ENCODE results near the gene UBN2.

GRCh38 chr7:139300390-139300789 is 69.4 kb downstream of the UBN2 start:
- TF ChIP-seq, protein P1, sequence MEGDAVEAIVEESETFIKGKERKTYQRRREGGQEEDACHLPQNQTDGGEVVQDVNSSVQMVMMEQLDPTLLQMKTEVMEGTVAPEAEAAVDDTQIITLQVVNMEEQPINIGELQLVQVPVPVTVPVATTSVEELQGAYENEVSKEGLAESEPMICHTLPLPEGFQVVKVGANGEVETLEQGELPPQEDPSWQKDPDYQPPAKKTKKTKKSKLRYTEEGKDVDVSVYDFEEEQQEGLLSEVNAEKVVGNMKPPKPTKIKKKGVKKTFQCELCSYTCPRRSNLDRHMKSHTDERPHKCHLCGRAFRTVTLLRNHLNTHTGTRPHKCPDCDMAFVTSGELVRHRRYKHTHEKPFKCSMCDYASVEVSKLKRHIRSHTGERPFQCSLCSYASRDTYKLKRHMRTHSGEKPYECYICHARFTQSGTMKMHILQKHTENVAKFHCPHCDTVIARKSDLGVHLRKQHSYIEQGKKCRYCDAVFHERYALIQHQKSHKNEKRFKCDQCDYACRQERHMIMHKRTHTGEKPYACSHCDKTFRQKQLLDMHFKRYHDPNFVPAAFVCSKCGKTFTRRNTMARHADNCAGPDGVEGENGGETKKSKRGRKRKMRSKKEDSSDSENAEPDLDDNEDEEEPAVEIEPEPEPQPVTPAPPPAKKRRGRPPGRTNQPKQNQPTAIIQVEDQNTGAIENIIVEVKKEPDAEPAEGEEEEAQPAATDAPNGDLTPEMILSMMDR (IDR thresholded peaks at IDR 0.05; ENCODE audit: low read length), result no peak
- TF ChIP-seq EZH2 (IDR thresholded peaks at IDR 0.05; ENCODE audit: borderline replicate concordance, low read length), result no peak

Data from OCI-LY1 (cell line).